ENCODE data around the gene SLC39A13. TPM values are rescaled to one million over a fixed set of nuclear protein-coding genes. Genes with fewer than 3 reads are reported as not detected.

The SLC39A13 gene
- total RNA-seq, 1 donor from 2014 or later = 18.2 TPM

DNA sequence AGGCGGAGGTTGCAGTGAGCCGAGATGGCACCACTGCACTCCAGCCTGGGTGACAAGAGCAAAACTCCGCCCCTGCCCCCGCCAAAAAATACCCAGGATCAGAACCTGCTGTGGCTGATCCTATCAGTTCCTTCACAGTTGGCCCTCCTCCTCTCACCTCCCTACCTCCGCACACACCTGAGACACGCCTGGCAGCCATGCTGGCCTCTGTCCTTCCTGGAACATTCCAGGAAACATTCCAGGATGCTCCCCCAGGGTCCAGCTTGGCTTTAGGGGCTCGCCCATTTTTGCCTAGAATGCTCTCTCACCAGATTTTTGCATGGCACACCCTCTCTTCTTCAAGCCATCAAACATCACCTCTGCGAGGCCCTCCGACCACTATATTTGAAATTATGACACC lies 38.4 kb downstream of the SLC39A13 start:
- no peaks in the 10 kb centered on the region for H3K36me3 ChIP-seq (ENCODE audit: control insufficient read depth, insufficient read depth, low read length)
- FAIRE-seq (no peak), DNase-seq (ENCODE audit: low read depth) (no peak)
- TF ChIP-seq, protein P1, sequence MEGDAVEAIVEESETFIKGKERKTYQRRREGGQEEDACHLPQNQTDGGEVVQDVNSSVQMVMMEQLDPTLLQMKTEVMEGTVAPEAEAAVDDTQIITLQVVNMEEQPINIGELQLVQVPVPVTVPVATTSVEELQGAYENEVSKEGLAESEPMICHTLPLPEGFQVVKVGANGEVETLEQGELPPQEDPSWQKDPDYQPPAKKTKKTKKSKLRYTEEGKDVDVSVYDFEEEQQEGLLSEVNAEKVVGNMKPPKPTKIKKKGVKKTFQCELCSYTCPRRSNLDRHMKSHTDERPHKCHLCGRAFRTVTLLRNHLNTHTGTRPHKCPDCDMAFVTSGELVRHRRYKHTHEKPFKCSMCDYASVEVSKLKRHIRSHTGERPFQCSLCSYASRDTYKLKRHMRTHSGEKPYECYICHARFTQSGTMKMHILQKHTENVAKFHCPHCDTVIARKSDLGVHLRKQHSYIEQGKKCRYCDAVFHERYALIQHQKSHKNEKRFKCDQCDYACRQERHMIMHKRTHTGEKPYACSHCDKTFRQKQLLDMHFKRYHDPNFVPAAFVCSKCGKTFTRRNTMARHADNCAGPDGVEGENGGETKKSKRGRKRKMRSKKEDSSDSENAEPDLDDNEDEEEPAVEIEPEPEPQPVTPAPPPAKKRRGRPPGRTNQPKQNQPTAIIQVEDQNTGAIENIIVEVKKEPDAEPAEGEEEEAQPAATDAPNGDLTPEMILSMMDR (IDR thresholded peaks at IDR 0.05; ENCODE audit: insufficient read depth, low read length, severe bottlenecking) = no peak
- H3K4me3 ChIP-seq (ENCODE audit: low read depth, low read length) = no peak overlapping the region
- H3K27me3 ChIP-seq (ENCODE audit: control insufficient read depth, insufficient read depth, low read length) = no peaks in the 10 kb centered on the region

DNA sequence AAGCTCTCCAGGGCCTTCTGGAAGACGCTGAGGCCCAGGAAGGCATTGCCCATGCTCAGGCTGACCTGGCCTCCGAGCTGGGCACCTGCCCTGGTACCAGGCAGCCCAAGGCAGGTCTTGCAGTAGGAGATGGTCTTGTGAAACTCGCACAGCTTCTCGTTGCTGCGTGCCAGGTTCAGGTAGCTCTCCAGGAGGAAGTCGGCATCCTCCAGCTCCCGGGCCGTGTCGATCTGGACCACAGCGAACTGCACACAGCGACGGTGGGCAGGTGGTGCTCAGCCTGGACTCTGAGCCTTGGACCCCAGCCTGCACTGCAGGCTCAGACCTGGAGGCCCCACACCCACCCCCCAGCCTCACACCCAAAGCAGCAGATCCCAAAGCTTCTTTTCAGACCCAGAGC lies 39.5 kb downstream of the SLC39A13 start:
- FAIRE-seq (no peak), DNase-seq (ENCODE audit: low read depth) (no peak)
- TF ChIP-seq, protein P1 (IDR thresholded peaks at IDR 0.05; ENCODE audit: insufficient read depth, low read length, severe bottlenecking) = no peak
- Histone ChIP-seq H3K36me3 (ENCODE audit: control insufficient read depth, insufficient read depth, low read length) (no peaks in the 10 kb centered on the region), H3K27me3 (ENCODE audit: control insufficient read depth, insufficient read depth, low read length) (no peaks in the 10 kb centered on the region), H3K4me3 (ENCODE audit: low read depth, low read length) (no peak overlapping the region)

DNA sequence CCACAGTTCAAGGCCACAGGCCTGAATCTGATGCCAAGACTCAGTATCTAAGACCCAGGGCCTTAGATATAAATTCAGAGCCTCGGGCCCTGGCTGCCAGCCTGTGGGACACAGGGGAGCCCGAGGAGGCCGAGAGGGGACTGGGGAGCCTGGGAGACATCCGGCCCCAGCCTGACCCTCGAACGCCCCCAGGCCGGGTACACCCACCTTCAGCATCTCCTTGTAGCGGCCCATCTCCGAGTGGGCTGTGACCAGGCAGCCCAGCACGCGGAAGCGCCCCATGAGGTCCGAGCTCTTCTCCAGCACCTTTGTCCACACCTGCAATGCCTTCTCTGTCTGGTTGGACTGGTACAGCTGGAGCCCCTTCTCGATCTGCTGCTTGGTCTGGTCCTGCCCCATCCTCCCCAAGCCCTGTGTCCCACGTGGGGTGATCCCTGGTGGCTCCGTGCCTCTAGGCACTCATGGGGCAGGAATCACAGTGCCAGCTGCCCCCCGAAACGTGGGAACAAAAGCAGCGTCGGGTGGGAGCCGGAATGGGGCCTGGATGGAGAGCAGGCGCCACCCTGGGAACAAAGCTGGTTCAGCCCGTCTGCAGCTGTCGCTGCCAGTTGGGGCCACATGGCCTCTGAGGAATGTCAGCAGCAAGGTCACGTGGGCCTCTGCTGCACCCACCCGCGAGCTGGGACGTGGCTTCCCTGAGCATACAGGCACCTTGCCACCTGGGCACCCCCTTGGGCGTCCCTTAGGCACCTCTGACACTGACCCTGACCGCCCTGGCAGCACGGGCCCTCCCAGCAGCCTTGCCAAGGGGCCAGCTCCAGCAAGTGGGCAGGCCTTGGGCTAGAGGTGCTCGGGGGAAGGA lies 40.4 kb downstream of the SLC39A13 start, which contains the start of gene RAPSN:
Gene RAPSN, minus strand, starts transcription at position 571 of the 862 bp plus-strand sequence. Its CDS starts 172 bp downstream, at position 399.
- Histone ChIP-seq H3K27me3 (ENCODE audit: control insufficient read depth, insufficient read depth, low read length) (no peaks in the 10 kb centered on the region), H3K36me3 (ENCODE audit: control insufficient read depth, insufficient read depth, low read length) (peaks cover 1% of the 10 kb centered on the region), H3K4me3 (ENCODE audit: low read depth, low read length) (no peak within 1 kb of the TSS)
- TF ChIP-seq, protein P1 (IDR thresholded peaks at IDR 0.05; ENCODE audit: insufficient read depth, low read length, severe bottlenecking) = no peak
- DNase-seq (ENCODE audit: low read depth) = no peak
- FAIRE-seq = no peak

DNA sequence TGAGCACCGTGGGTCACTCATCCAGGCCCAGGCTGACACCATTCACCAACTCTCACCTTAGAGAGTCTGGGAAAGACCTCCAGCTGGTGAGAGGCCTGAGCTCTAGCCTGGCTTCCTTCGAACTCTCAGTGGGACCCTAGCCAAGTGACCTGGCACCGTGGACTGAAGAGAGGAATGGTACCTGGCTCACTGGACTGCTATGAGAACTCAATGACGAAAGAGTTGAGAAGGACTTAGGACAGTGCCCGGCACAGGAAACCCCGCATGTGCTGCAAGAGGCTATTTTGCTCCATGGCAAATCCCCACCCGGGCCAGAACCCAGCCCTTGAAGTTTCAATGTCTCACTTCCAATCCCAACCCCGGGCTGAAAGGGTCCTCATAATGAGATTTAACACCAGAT lies 41.2 kb downstream of the SLC39A13 start:
- TF ChIP-seq, protein P1 (IDR thresholded peaks at IDR 0.05; ENCODE audit: insufficient read depth, low read length, severe bottlenecking) = no peak
- FAIRE-seq = no peak
- no peak overlapping the region for H3K4me3 ChIP-seq (ENCODE audit: low read depth, low read length)
- no peaks in the 10 kb centered on the region for H3K27me3 ChIP-seq (ENCODE audit: control insufficient read depth, insufficient read depth, low read length)
- peaks cover 1% of the 10 kb centered on the region for H3K36me3 ChIP-seq (ENCODE audit: control insufficient read depth, insufficient read depth, low read length)
- no peak for DNase-seq (ENCODE audit: low read depth)

DNA sequence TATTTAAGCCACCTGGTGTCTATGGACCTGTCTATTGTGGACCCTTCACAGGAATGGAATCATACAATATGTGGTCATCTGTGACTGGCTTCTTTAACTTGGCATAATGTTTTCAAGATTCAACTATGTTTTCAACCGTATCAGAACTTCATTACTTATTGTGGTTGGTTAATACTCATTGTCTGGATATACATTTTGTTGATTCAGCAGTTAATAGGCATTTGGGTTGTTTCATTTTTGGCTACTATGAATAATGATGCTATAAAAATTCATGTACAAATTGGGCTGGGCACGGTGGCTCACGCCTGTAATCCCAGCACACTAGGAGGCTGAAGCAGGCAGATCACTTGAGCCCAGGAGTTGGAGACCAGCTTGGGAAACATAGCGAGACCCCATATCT lies 43.0 kb downstream of the SLC39A13 start:
- Histone ChIP-seq H3K4me3 (ENCODE audit: low read depth, low read length) (no peak overlapping the region), H3K27me3 (ENCODE audit: control insufficient read depth, insufficient read depth, low read length) (no peaks in the 10 kb centered on the region), H3K36me3 (ENCODE audit: control insufficient read depth, insufficient read depth, low read length) (peaks cover 1% of the 10 kb centered on the region)
- FAIRE-seq = no peak
- no peak for DNase-seq (ENCODE audit: low read depth)
- TF ChIP-seq, protein P1 (IDR thresholded peaks at IDR 0.05; ENCODE audit: insufficient read depth, low read length, severe bottlenecking) = no peak
